ENCODE measurements around the gene MFAP3.

GRCh38 chr5:153998768-153999167 lies 40.0 kb upstream of the MFAP3 start:
- TF ChIP-seq EZH2 (IDR thresholded peaks at IDR 0.05; ENCODE audit: borderline replicate concordance, insufficient read depth, low read depth, low read length, poor library complexity, severe bottlenecking): no peak
- no peak for TF ChIP-seq CTCF (IDR thresholded peaks at IDR 0.05)
